Anterior cingulate cortex (tissue), 58 donors: ENCODE data around the gene SMIM29.
"Not testable (repeated sequence)": the region's sequence is repeated elsewhere in the genome, so short reads cannot be mapped to it uniquely, and the experiment has no call there.

Source experiments
- DNase-seq, 58 donors: peaks; one replicate each; lab custom pipeline; 2025; lab: John Stamatoyannopoulos, UW

SMIM29 gene

DNA sequence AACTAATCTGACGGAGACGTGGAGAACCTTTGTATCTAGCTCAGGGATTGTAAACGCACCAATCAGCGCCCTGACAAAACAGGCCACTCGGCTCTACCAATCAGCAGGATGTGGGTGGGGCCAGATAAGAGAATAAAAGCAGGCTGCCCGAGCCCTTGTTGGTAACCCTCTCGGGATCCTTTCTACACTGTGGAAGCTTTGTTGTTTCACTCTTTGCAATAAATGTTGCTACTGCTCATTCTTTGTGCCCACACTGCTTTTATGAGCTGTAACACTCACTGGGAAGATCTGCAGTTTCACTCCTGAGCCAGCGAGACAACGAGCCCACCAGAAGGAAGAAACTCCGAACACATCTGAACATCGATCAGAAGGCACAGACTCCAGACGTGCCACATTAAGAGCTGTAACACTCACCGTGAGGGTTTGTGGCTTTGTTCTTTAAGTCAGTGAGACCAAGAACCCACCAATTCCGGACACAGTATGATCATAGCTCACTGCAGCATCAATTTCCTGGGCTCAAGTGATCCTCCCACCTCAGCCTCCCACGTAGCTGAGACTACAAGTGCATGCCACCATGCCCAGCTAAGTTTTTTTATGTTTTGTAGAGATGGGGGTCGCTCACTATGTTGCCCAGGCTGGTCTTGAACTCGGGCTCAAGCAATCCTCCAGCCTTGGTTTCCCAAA lies 21.0 kb upstream of the SMIM29 start:
- DNase-seq, result not testable (repeated sequence)

- not testable (repeated sequence) for DNase-seq
These were observed 20.3 kb upstream of the SMIM29 start for GRCh38 chr6:34269132-34269531.

GRCh38 chr6:34267746-34268145 lies 18.9 kb upstream of the SMIM29 start:
- DNase-seq, result no peak

DNA sequence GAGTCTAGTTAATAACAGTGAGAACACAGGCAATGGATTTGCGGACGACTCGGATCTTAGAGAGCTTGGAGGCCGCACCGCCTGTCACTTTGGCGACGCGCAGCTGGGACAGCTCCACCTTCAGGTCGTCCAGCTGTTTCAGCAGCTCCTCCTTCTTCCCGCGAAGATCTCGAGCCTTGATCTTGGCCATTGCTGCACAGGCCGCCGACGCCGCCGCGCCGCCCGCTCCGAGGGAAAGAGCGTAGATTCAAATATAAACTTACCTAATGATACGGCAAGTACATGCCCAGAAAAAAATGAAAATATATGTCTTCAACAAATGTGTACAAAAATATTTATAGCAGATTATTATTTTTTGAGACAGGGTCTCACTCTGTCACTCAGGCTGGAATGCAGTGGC lies 14.7 kb upstream of the SMIM29 start:
- DNase-seq, result not testable (repeated sequence)

DNA sequence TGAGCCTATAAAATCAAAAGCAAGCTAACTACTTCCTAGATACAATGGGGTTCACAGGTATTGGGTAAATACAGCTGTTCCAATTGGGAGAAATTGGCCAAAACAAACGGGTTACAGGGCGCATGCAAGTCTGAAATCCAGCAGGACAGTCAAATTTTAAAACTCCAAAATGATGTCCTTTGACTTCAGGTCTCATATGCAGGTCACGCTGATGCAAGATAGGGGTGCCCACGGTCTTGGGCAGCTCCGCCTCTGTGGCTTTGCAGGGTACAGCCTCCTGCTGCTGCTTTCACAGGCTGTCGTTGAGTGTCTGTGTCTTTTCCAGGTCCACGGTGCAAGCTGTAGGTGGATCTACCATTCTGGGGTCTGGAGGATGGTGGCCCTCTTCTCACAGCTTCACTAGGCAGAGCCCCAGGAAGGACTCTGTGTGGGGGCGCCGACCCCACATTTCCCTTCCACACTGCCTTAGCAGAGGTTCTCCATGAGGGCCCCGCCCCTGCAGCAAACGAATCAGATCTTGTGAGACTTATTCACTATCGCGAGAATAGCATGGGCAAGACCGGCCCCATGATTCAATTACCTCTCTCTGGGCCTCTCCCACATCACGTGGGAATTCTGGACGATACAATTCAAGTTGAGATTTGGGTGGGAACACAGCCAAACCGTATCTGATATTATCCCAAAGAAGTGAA lies 11.9 kb upstream of the SMIM29 start:
- no peak for DNase-seq

- no peak for DNase-seq
These were observed 10.8 kb upstream of the SMIM29 start for GRCh38 chr6:34259529-34260069.

DNA sequence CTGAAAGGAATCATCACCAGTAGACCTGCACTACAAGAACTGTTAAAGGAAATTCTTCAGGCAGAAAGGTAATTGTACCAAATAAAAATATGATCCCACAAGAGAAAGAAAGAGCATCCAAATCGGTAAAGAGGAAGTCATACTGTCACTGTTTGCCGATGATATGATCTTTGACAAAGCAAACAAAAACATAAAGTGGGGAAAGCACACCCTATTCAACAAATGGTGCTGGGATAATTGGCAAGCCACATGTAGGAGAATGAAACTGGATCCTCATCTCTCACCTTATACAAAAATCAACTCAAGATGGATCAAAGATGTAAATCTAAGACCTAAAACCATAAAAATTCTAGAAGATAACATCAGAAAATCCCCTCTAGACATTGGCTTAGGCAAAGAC lies 3.6 kb upstream of the SMIM29 start:
- DNase-seq, result not testable (repeated sequence)

DNA sequence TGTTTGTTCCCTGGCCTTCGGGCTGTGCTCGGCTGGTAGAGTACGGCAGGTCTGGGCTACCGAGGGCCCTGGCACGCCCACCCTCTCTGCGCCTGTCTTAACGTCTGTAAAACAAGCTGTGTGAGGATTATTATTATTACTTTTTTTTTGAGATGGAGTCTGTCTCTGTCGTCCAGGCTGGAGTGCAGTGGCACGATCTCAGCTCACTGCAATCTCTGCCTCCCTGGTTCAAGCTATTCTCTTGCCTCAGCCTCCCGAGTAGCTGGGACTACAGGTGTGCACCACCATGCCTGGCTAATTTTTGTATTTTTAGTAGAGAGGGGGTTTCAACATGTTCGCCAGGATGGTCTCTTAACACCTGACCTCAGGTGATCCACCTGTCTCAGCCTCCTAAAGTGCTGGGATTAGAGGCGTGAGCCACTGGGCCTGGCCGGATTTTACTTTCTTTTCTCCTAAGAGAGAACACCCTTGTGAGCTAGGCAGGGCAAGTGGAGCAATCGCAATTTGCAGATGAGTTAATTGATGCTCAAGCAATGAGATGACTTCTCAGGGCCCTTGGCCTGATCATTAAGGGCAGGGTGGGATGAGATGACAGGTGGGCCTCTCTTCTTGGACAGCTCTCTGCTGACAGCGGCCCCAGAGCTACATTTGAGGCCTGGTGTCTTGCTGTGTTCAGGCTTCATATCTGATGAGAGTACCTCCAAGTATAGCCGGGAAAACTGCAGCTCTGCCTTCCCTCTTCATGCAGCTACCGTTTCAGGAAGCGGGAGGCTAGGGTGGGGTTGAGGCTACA lies 859 bp upstream of the SMIM29 start:
- no peak for DNase-seq

GRCh38 chr6:34248198-34248726 lies 544 bp downstream of the SMIM29 start:
- DNase-seq, result peak in 25 of 58 donors; percentile 22 to 73 (median 51)

GRCh38 chr6:34247481-34248197 lies 1.2 kb downstream of the SMIM29 start:
- no peak for DNase-seq

DNA sequence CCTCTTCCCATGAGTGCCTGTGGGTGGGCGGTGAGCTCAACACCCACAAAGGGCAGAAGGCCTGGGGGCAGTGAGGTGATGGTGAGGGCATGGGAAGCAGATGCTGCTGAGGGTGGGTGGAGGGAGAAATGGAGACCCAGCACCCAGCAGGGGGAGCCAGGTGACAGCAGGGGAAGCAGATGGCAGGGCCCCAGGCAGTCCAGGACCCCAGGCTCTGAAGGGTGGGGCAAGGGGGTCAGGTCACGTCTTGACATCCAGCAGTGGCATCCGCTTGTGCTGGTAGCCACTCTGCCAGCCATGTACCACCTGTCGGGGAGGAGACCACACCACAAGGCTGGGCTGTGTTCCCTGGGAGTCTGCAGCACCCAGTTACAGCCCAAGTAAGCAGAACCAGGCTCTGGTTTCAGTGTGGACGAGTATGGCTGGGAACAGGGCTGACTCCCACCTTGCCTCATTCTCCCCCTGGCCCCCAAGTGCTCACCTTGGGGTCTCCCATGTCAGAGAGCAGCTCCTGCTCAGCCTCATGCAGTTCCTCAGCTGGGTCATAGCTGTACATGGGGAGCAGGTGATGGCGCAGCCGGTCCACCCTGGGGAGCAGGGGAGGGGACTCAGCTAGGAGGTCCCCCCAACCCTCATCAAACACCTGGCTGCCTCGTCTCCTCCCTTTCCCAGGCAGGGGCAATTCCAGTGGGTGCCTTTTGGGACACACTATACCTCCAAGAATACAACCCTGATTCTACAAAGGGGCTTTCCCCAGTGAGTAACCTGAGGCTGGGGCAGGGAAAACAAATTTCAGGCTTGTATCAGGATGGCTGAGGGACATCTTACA lies 2.0 kb downstream of the SMIM29 start:
- DNase-seq, result peak in 5 of 58 donors; percentile 16 to 56 (median 24)

DNA sequence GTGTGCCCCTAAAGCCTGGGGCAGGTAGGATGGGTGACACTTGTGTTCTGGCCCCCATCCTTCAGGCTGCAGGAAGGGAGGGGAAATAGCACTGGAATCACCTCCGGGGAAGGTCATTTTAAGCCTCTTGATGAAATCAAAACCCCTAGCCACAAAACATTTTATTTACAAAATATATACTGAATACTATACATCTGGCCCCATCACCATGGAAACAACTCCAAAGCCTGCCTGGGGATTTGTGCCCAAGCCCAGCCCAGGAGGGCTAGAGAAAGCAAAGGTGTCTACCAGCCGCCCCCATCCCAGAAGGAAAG lies 2.6 kb downstream of the SMIM29 start:
- DNase-seq, result no peak

DNA sequence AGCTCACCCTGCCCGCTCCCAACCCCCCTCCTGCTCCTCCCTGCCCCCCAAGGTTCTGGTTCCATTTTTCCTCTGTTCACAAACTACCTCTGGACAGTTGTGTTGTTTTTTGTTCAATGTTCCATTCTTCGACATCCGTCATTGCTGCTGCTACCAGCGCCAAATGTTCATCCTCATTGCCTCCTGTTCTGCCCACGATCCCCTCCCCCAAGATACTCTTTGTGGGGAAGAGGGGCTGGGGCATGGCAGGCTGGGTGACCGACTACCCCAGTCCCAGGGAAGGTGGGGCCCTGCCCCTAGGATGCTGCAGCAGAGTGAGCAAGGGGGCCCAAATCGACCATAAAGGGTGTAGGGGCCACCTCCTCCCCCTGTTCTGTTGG lies 3.1 kb downstream of the SMIM29 start:
- not testable (repeated sequence) for DNase-seq

DNA sequence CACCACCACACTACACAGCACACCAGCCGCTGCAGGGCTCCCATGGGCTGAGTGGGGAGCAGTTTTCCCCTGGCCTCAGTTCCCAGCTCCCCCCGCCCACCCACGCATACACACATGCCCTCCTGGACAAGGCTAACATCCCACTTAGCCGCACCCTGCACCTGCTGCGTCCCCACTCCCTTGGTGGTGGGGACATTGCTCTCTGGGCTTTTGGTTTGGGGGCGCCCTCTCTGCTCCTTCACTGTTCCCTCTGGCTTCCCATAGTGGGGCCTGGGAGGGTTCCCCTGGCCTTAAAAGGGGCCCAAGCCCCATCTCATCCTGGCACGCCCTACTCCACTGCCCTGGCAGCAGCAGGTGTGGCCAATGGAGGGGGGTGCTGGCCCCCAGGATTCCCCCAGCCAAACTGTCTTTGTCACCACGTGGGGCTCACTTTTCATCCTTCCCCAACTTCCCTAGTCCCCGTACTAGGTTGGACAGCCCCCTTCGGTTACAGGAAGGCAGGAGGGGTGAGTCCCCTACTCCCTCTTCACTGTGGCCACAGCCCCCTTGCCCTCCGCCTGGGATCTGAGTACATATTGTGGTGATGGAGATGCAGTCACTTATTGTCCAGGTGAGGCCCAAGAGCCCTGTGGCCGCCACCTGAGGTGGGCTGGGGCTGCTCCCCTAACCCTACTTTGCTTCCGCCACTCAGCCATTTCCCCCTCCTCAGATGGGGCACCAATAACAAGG lies 3.6 kb downstream of the SMIM29 start:
- DNase-seq, result not testable (repeated sequence)

DNA sequence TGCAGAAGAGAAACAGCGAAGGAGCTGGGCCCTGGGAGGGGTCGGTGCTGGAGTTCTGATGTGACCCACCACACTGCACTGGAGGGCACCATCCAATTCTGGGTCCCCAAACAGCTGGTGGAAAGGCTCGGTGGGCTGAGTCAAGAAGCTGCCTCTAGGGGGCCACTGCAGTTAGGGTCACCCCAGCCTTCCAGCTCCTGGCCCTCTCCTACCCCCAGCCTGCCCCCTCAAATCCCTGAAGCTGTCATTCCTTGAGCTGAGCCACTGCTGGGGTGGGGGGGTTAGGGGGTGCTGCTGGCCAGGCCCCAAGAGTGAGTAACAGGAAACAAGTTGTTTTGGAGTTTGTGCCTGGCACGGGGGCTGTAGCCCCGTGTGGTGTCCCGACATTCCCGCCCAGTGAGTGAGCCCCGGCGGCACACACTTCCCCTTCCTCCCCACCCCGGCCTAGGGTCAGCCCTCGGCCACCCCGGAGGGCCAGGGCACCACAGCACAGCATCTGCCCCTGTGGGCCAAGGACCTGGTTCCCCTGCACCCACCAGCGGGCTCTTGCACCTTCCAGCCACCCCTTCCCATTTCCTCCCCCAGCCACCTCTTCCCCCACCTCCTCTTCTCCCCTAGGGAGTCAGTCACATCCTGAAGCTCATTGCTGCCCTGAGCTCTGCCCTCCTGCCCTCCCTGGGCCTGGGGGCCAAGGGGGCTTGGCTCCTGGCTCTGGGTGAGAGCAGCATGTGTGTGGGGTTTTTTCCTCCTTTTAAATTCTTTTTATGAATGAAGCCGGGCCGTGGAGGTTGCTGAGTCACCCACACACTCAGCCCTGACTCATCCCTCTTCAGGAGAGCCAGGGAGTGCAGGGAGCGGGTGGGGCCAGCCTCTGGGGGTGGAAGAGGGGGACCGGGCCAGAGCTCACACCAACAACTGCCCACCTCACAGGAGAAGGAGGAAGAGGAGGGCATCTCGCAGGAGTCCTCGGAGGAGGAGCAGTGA lies 4.6 kb downstream of the SMIM29 start:
- DNase-seq, result peak in 29 of 58 donors; percentile 13 to 78 (median 44)

- DNase-seq, result no peak
These were observed 5.6 kb downstream of the SMIM29 start for GRCh38 chr6:34243131-34243771.
